Endothelial cell of umbilical vein (primary cell): ENCODE data around the gene CFI. TPM values are rescaled to one million over a fixed set of nuclear protein-coding genes. Genes with fewer than 3 reads are reported as not detected.

Experiments
- BruUV-seq: library from RNA; stranded (reverse); fragments of 400-500 nt; replicated peaks from 2 replicates; lab custom pipeline; 2021; lab: Mats Ljungman, UMichigan
- CTCF ChIA-PET: fragments of 300-600, 350-600 bp; sonication (Branson Sonifier 250); formaldehyde crosslinking; loops from one replicate; lab custom pipeline; 2021; ENCODE audit warnings: antibody characterized with exemption, inconsistent platforms; lab: Charles Lee
- POLR2A ChIA-PET: fragments of 300-600, 350-600 bp; sonication (Branson Sonifier 250); formaldehyde crosslinking; loops from one replicate; lab custom pipeline; 2021; ENCODE audit warnings: antibody characterized with exemption, inconsistent platforms; lab: Charles Lee
- DNase-seq: peaks from one replicate; pipeline ENCODE4 v3.0.0-alpha.2; 2011; ENCODE audit warnings: low read depth, low spot score
- FAIRE-seq: peaks from 2 replicates; lab custom pipeline; 2011; peaks lifted over from hg19 to GRCh38; lab: Jason Lieb, UNC
- H2AFZ ChIP-seq: 2 replicates; pipeline ENCODE4 v1.6.0; 2012; ENCODE audit warnings: low read depth, low read length, control low read depth, inconsistent platforms
- H3K27ac ChIP-seq: 2 replicates; pipeline ENCODE4 v1.5.1; 2011; ENCODE audit warnings: low read depth, mild to moderate bottlenecking, control low read depth, low read length, moderate library complexity; ENCODE audit not compliant: insufficient read depth
- H3K27me3 ChIP-seq, 2 experiments: 2 replicates each; pipeline versions ENCODE4 v1.6.0 to v1.6.1; 2011; ENCODE audit warnings: low read length in 2 of 2, mixed read lengths in 1 of 2; ENCODE audit not compliant: control insufficient read depth in 2 of 2, insufficient read depth in 2 of 2
- H3K36me3 ChIP-seq, 2 experiments: 2 replicates in 1 of 2; 3 replicates in 1 of 2; pipeline ENCODE4 v1.5.1; 2011; ENCODE audit warnings: low read length in 2 of 2, mild to moderate bottlenecking in 1 of 2, moderate library complexity in 1 of 2; ENCODE audit not compliant: control insufficient read depth in 2 of 2, insufficient read depth in 2 of 2; ENCODE audit errors: extremely low read depth in 1 of 2
- H3K4me1 ChIP-seq: 3 replicates; pipeline ENCODE4 v1.5.1; 2011; ENCODE audit warnings: mild to moderate bottlenecking, low read length; ENCODE audit not compliant: control insufficient read depth, insufficient read depth; ENCODE audit errors: extremely low read depth
- H3K4me2 ChIP-seq: 2 replicates; pipeline ENCODE4 v1.6.1; 2011; ENCODE audit warnings: low read length, control low read depth, mixed read lengths; ENCODE audit not compliant: insufficient read depth
- H3K4me3 ChIP-seq, 3 experiments: fragments of 200-600 bp in 1 of 3; sonication (generic), shearing (Covaris generic) in 1 of 3; replicated peaks in 1 of 3; 2 replicates each; pipeline ENCODE4 v1.5.1; 2011 to 2016; ENCODE audit warnings: control low read depth in 3 of 3, low read length in 3 of 3, mild to moderate bottlenecking in 2 of 3, inconsistent platforms in 1 of 3, low read depth in 1 of 3, moderate library complexity in 1 of 3; ENCODE audit not compliant: insufficient read depth in 1 of 3
- H3K79me2 ChIP-seq: 2 replicates; pipeline ENCODE4 v1.6.0; 2012; ENCODE audit warnings: low read length, inconsistent platforms; ENCODE audit not compliant: control insufficient read depth, insufficient read depth
- H3K9ac ChIP-seq: replicated peaks from 2 replicates; pipeline ENCODE3; 2011; ENCODE audit warnings: low read length, control low read depth; ENCODE audit not compliant: insufficient read depth; ENCODE audit errors: extremely low read depth
- H3K9me1 ChIP-seq: replicated peaks from 3 replicates; pipeline ENCODE4 v1.6.0; 2011; ENCODE audit warnings: mild to moderate bottlenecking, low read length; ENCODE audit not compliant: control insufficient read depth, insufficient read depth; ENCODE audit errors: extremely low read depth
- H3K9me3 ChIP-seq: replicated peaks from 2 replicates; pipeline ENCODE4 v1.5.1; 2012; ENCODE audit warnings: low read length, inconsistent platforms; ENCODE audit not compliant: control insufficient read depth, insufficient read depth
- H4K20me1 ChIP-seq: replicated peaks from 2 replicates; pipeline ENCODE3; 2011; ENCODE audit warnings: mild to moderate bottlenecking, low read length; ENCODE audit not compliant: control insufficient read depth, insufficient read depth; ENCODE audit errors: extremely low read depth
- CTCF ChIP-seq, 2 donors: IDR thresholded peaks; 1 replicate in 1 of 2; 2 replicates in 1 of 2; pipeline ENCODE4 v1.5.1; 2011; ENCODE audit warnings: low read length in 2 of 2, mild to moderate bottlenecking in 2 of 2, moderate library complexity in 2 of 2, control low read depth in 1 of 2, inconsistent platforms in 1 of 2, low read depth in 1 of 2; ENCODE audit not compliant: insufficient read depth in 1 of 2; ENCODE audit errors: extremely low read depth in 1 of 2
- EZH2 ChIP-seq: IDR thresholded peaks from 2 replicates; pipeline ENCODE4 v1.6.1; 2012; ENCODE audit warnings: borderline replicate concordance, low read depth, mild to moderate bottlenecking, moderate library complexity, low read length, inconsistent platforms; ENCODE audit not compliant: severe bottlenecking
- FOS ChIP-seq: IDR thresholded peaks from 2 replicates; pipeline ENCODE4 v1.6.1; 2011; ENCODE audit warnings: mild to moderate bottlenecking, low read length, moderate library complexity, borderline replicate concordance; ENCODE audit not compliant: insufficient read depth
- GATA2 ChIP-seq: IDR thresholded peaks from 2 replicates; pipeline ENCODE4 v1.7.0; 2011; ENCODE audit warnings: low read depth, mild to moderate bottlenecking, moderate library complexity, mixed read lengths, low read length; ENCODE audit not compliant: insufficient read length, insufficient read depth
- JUN ChIP-seq: IDR thresholded peaks from 2 replicates; pipeline ENCODE4 v1.6.1; 2011; ENCODE audit warnings: borderline replicate concordance, low read depth; ENCODE audit not compliant: insufficient read length, insufficient read depth
- MAX ChIP-seq: IDR thresholded peaks from 2 replicates; pipeline ENCODE4 v1.6.1; 2011; ENCODE audit not compliant: insufficient read depth, insufficient read length
- MYC ChIP-seq: IDR thresholded peaks from one replicate; pipeline ENCODE4 v1.6.1; 2011; ENCODE audit warnings: mild to moderate bottlenecking, low read depth, low read length
- POLR2A ChIP-seq: IDR thresholded peaks from 2 replicates; pipeline ENCODE4 v1.6.1; 2012; ENCODE audit warnings: low read depth, mild to moderate bottlenecking, control low read depth, low read length
- POLR2AphosphoS5 ChIP-seq: IDR thresholded peaks from 2 replicates; pipeline ENCODE4 v1.6.1; 2012; ENCODE audit warnings: low read depth, mild to moderate bottlenecking, control low read depth, low read length, moderate library complexity; ENCODE audit not compliant: insufficient read depth
- dilution Hi-C: fragments of 300-500 bp; cut with MboI; formaldehyde crosslinking; loops from one replicate; pipeline ENCODE4 v1.15.0; 2019; ENCODE audit warnings: low sequenced_read_pairs; ENCODE audit not compliant: extremely low pct_ligation_motif_present
- intact Hi-C: fragments of 100-400 bp; cut with micrococcal nuclease; formaldehyde crosslinking; loops from one replicate; pipeline ENCODE4 v1.10.0; 2022
- polyA plus RNA-seq, 4 experiments: library from polyadenylated mRNA; depleted of rRNA in 3 of 4; stranded (reverse) in 3 of 4; unstranded in 1 of 4; fragments of >200 nt; gene quantifications; 2 replicates each; pipeline versions ENCODE4 v1.2.1 to v1.2.3, GENCODE V29; 2011 to 2012; ENCODE audit warnings: missing spikeins in 1 of 4
- total RNA-seq: library from RNA; stranded (reverse); gene quantifications from 2 replicates; pipeline ENCODE4 v1.2.3, GENCODE V29; 2021

CFI gene
- total and polyA plus RNA-seq, 2 donors (not counting 3 experiments of a cell fraction or from before 2014, with no cell fraction given): 10.0 to 21.4 TPM

GRCh38 chr4:109827672-109828071 is 25.9 kb upstream of the CFI start, which contains the start of gene RRH:
TSS of gene RRH (plus strand) at chr4:109827972. CDS start at chr4:109828028, 56 bp downstream.
- no TSS peak for BruUV-seq
- Histone ChIP-seq H3K4me1 (no peaks in the 10 kb centered on the region), H3K4me3 (no peak within 1 kb of the TSS), H3K4me2 (no peak within 1 kb of the TSS), H3K36me3 (peaks cover 3 to 6% of the 10 kb centered on the region in 2 experiments), H3K9me3 (no peaks in the 10 kb centered on the region), H2AFZ (no peak within 1 kb of the TSS), H3K79me2 (no peaks in the 10 kb centered on the region), H3K27me3 (no peaks in the 10 kb centered on the region), H3K9me1 (no peaks in the 10 kb centered on the region), H3K9ac (no peak within 1 kb of the TSS), H4K20me1 (no peaks in the 10 kb centered on the region), H3K27ac (no peak within 1 kb of the TSS)
- dilution Hi-C loops (no loop called here), intact Hi-C loops (no loop called here)
- FAIRE-seq (no peak), DNase-seq (no peak)
- POLR2A ChIA-PET: no interaction called here
- CTCF ChIA-PET: interaction anchor here (0.6 to 4.6 kb wide), 10 partner anchors 23 to 407 kb away, joined by 3 to 30 read pairs (median 4); partner anchors contain the start of gene CASP6
- TF ChIP-seq FOS (no peak), POLR2A (no peak), MAX (no peak), MYC (no peak), POLR2AphosphoS5 (no peak), GATA2 (no peak), EZH2 (no peak), CTCF (IDR thresholded peaks at IDR 0.05; ENCODE audit: extremely low read depth in 1 of 2, insufficient read depth in 1 of 2, low read depth in 1 of 2, low read length in 2 of 2) (no peak), JUN (no peak)
